Endodermal cell (in vitro differentiated cells): Measurements from ENCODE around the gene LHFPL3. TPM values are rescaled to one million over a fixed set of nuclear protein-coding genes. Genes with fewer than 3 reads are reported as not detected.

Source experiments
- DNase-seq: peaks from one replicate; pipeline ENCODE4 v3.0.0-alpha.2; 2017
- H3K27ac ChIP-seq: 2 replicates; pipeline ENCODE4 v1.5.1; 2013; ENCODE audit warnings: mild to moderate bottlenecking, low read depth, low read length, moderate library complexity
- H3K27me3 ChIP-seq: 2 replicates; pipeline ENCODE4 v1.6.1; 2013; ENCODE audit warnings: mild to moderate bottlenecking, low read length, moderate library complexity; ENCODE audit not compliant: insufficient read depth, control insufficient read depth, poor library complexity, severe bottlenecking
- H3K36me3 ChIP-seq: 2 replicates; pipeline ENCODE4 v1.7.0; 2013; ENCODE audit warnings: mild to moderate bottlenecking, low read length, moderate library complexity; ENCODE audit not compliant: control insufficient read depth, insufficient read depth
- H3K4me1 ChIP-seq: one replicate; pipeline ENCODE4 v1.7.0; 2013; ENCODE audit warnings: low read length; ENCODE audit not compliant: control insufficient read depth, insufficient read depth
- H3K4me3 ChIP-seq: 2 replicates; pipeline ENCODE4 v1.5.1; 2013; ENCODE audit warnings: mild to moderate bottlenecking, low read length, moderate library complexity
- H3K9ac ChIP-seq: 2 replicates; pipeline ENCODE4 v1.6.1; 2013; ENCODE audit warnings: mild to moderate bottlenecking, low read length, moderate library complexity; ENCODE audit not compliant: poor library complexity, severe bottlenecking; ENCODE audit errors: extremely low read depth
- H3K9me3 ChIP-seq: 2 replicates; pipeline ENCODE4 v1.6.1; 2013; ENCODE audit warnings: mild to moderate bottlenecking, low read length, moderate library complexity; ENCODE audit not compliant: control insufficient read depth
- H3K27ac Mint-ChIP-seq: 2 replicates; pipeline ENCODE4 v1.8.0; 2020; ENCODE audit warnings: mixed read lengths
- H3K27me3 Mint-ChIP-seq: 2 replicates; pipeline ENCODE4 v1.8.0; 2021; ENCODE audit warnings: mild to moderate bottlenecking, mixed read lengths; ENCODE audit not compliant: insufficient read depth
- H3K36me3 Mint-ChIP-seq: 2 replicates; pipeline ENCODE4 v1.8.0; 2020; ENCODE audit warnings: low read depth, mixed read lengths
- H3K4me1 Mint-ChIP-seq: 2 replicates; pipeline ENCODE4 v1.8.0; 2020; ENCODE audit warnings: mixed read lengths
- H3K4me3 Mint-ChIP-seq: 2 replicates; pipeline ENCODE4 v1.8.0; 2020; ENCODE audit warnings: mild to moderate bottlenecking, moderate library complexity, mixed read lengths
- H3K9me3 Mint-ChIP-seq: 2 replicates; pipeline ENCODE4 v1.8.0; 2020; ENCODE audit warnings: mild to moderate bottlenecking, mixed read lengths
- CTCF ChIP-seq: fragments of 200-600 bp; sonication (generic); conservative IDR thresholded peaks from 2 replicates; pipeline ENCODE4 v1.5.0; 2021; ENCODE audit warnings: antibody characterized with exemption, mild to moderate bottlenecking
- WGBS, 2 experiments: methylation state at CpG; one replicate each; pipeline versions ENCODE4 v1.1.5 to v1.1.7; 2013; ENCODE audit warnings: missing lambda C conversion rate in 2 of 2, mixed read lengths in 1 of 2; ENCODE audit not compliant: insufficient coverage in 1 of 2, insufficient read length in 1 of 2; 5-methylcytosine and 5-hydroxymethylcytosine counted together
- total RNA-seq, 2 donors: library from RNA; stranded (reverse); fragmentation: NEBNext Ultra II Directional in 1 of 2; extraction: Animal tissue kit (Norgen Biotek cat#: 25700) in 1 of 2; gene quantifications; 2 replicates in 1 of 2; 3 replicates in 1 of 2; pipeline ENCODE4 v1.2.1, GENCODE V29; 2021

LHFPL3 gene
- total RNA-seq, 2 donors from 2014 or later = not detected

GRCh38 chr7:104850374-104850773, 522.0 kb downstream of the LHFPL3 start:
- Mint-ChIP-seq H3K9me3 (no peaks in the 10 kb centered on the region), H3K4me1 (no peaks in the 10 kb centered on the region), H3K27ac (no peak overlapping the region), H3K27me3 (peaks cover 3% of the 10 kb centered on the region), H3K4me3 (no peak overlapping the region), H3K36me3 (no peaks in the 10 kb centered on the region)
- H3K4me1 ChIP-seq = no peaks in the 10 kb centered on the region
- no peaks in the 10 kb centered on the region for H3K27me3 ChIP-seq
- DNase-seq = no peak
- H3K9ac ChIP-seq = no peak overlapping the region
- no peak overlapping the region for H3K4me3 ChIP-seq
- WGBS, 2 experiments = 87 to 100% methylated on average over 1 of the region's 1 CpG
- no peak overlapping the region for H3K27ac ChIP-seq
- H3K9me3 ChIP-seq = no peaks in the 10 kb centered on the region
- TF ChIP-seq CTCF = no peak
- no peaks in the 10 kb centered on the region for H3K36me3 ChIP-seq

- Mint-ChIP-seq H3K9me3 (no peaks in the 10 kb centered on the region), H3K27me3 (no peaks in the 10 kb centered on the region), H3K4me1 (no peaks in the 10 kb centered on the region), H3K27ac (no peak overlapping the region), H3K36me3 (no peaks in the 10 kb centered on the region), H3K4me3 (no peak overlapping the region)
- Histone ChIP-seq H3K4me3 (no peak overlapping the region), H3K9me3 (no peaks in the 10 kb centered on the region), H3K4me1 (no peaks in the 10 kb centered on the region), H3K27me3 (no peaks in the 10 kb centered on the region), H3K9ac (no peak overlapping the region), H3K36me3 (no peaks in the 10 kb centered on the region), H3K27ac (no peak overlapping the region)
- WGBS, 2 experiments = 90% methylated on average over 2 of the region's 2 CpGs; no CpG with 5 or more reads in 1 of the 2 experiments
- no peak for TF ChIP-seq CTCF
- DNase-seq = no peak
Measured at GRCh38 chr7:104851268-104851667, 522.9 kb downstream of the LHFPL3 start.

- no peaks in the 10 kb centered on the region for H3K27me3 Mint-ChIP-seq
- no peaks in the 10 kb centered on the region for H3K36me3 Mint-ChIP-seq
- Histone ChIP-seq H3K36me3 (no peaks in the 10 kb centered on the region), H3K27me3 (no peaks in the 10 kb centered on the region), H3K9me3 (no peaks in the 10 kb centered on the region), H3K27ac (no peak overlapping the region), H3K9ac (no peak overlapping the region), H3K4me3 (no peak overlapping the region), H3K4me1 (no peaks in the 10 kb centered on the region)
- H3K9me3 Mint-ChIP-seq = no peaks in the 10 kb centered on the region
- DNase-seq = no peak
- no peak overlapping the region for H3K27ac Mint-ChIP-seq
- H3K4me1 Mint-ChIP-seq = no peaks in the 10 kb centered on the region
- no peak for TF ChIP-seq CTCF
- WGBS, 2 experiments = 100% methylated on average over 1 of the region's 1 CpG; no CpG with 5 or more reads in 1 of the 2 experiments
- H3K4me3 Mint-ChIP-seq = no peak overlapping the region
Measured at GRCh38 chr7:104852386-104852785, 524.0 kb downstream of the LHFPL3 start.
